CD14-positive monocyte (primary cell): Measurements from ENCODE around the gene FAM234A. TPM values are rescaled to one million over a fixed set of nuclear protein-coding genes. Genes with fewer than 3 reads are reported as not detected.

ENCODE experiments used
- DNase-seq, 3 donors: peaks; one replicate each; pipeline ENCODE4 v3.0.0-alpha.2; 2011 to 2022
- H2AFZ ChIP-seq: 2 replicates; pipeline ENCODE4 v1.6.0; 2012; ENCODE audit warnings: mild to moderate bottlenecking, low read depth, low read length, inconsistent platforms; ENCODE audit not compliant: insufficient read depth, poor library complexity, severe bottlenecking
- H3K27ac ChIP-seq, 2 donors: 1 replicate in 1 of 2; 2 replicates in 1 of 2; pipeline ENCODE4 v1.5.1; 2012 to 2013; ENCODE audit warnings: low read length in 2 of 2, control low read depth in 1 of 2, inconsistent platforms in 1 of 2, low read depth in 1 of 2, mild to moderate bottlenecking in 1 of 2
- H3K27me3 ChIP-seq, 2 donors: one replicate each; pipeline versions ENCODE4 v1.6.0 to v1.6.1; 2011 to 2013; ENCODE audit warnings: low read length in 2 of 2; ENCODE audit not compliant: control insufficient read depth in 2 of 2, insufficient read depth in 2 of 2
- H3K36me3 ChIP-seq, 2 donors: replicated peaks in 1 of 2; 1 replicate in 1 of 2; 2 replicates in 1 of 2; pipeline versions ENCODE4 v1.5.1 to v1.6.1; 2012 to 2013; ENCODE audit warnings: low read length in 2 of 2, control low read depth in 1 of 2, inconsistent platforms in 1 of 2, mild to moderate bottlenecking in 1 of 2; ENCODE audit not compliant: insufficient read depth in 2 of 2, control insufficient read depth in 1 of 2
- H3K4me1 ChIP-seq, 2 donors: 1 replicate in 1 of 2; 2 replicates in 1 of 2; pipeline versions ENCODE4 v1.5.1 to v1.6.1; 2012 to 2013; ENCODE audit warnings: low read length in 2 of 2, control low read depth in 1 of 2, inconsistent platforms in 1 of 2, mild to moderate bottlenecking in 1 of 2, moderate library complexity in 1 of 2; ENCODE audit not compliant: insufficient read depth in 2 of 2, control insufficient read depth in 1 of 2
- H3K4me2 ChIP-seq: replicated peaks from 2 replicates; pipeline ENCODE3; 2012; ENCODE audit warnings: low read length, moderate library complexity, mild to moderate bottlenecking; ENCODE audit not compliant: poor library complexity, severe bottlenecking; ENCODE audit errors: extremely low read depth
- H3K4me3 ChIP-seq, 3 experiments: fragments of 200-600 bp in 1 of 3; sonication (generic) in 1 of 3; replicated peaks in 1 of 3; 1 replicate in 2 of 3; 2 replicates in 1 of 3; pipeline ENCODE4 v1.5.1; 2011 to 2013; ENCODE audit warnings: low read length in 3 of 3, mild to moderate bottlenecking in 3 of 3, control low read depth in 2 of 3, low read depth in 2 of 3, inconsistent platforms in 1 of 3, moderate library complexity in 1 of 3
- H3K79me2 ChIP-seq: 2 replicates; pipeline ENCODE4 v1.6.0; 2012; ENCODE audit warnings: mild to moderate bottlenecking, control low read depth, inconsistent platforms, low read length, moderate library complexity; ENCODE audit not compliant: insufficient read depth
- H3K9ac ChIP-seq: 2 replicates; pipeline ENCODE4 v1.6.0; 2017; ENCODE audit warnings: low read length, mild to moderate bottlenecking; ENCODE audit not compliant: insufficient read depth, poor library complexity, severe bottlenecking
- H3K9me3 ChIP-seq, 2 donors: replicated peaks in 1 of 2; 1 replicate in 1 of 2; 2 replicates in 1 of 2; pipeline versions ENCODE4 v1.5.1 to v1.6.1; 2012 to 2013; ENCODE audit warnings: low read length in 2 of 2, control low read depth in 1 of 2; ENCODE audit not compliant: control insufficient read depth in 1 of 2, insufficient read depth in 1 of 2
- H4K20me1 ChIP-seq: 2 replicates; pipeline ENCODE4 v1.6.0; 2012; ENCODE audit warnings: mild to moderate bottlenecking, low read length, control low read depth, moderate library complexity; ENCODE audit not compliant: insufficient read depth
- H3K27ac Mint-ChIP-seq, 7 donors: one replicate each; pipeline ENCODE4 v1.8.0; 2020; ENCODE audit warnings: mild to moderate bottlenecking in 7 of 7, mixed read lengths in 7 of 7, moderate library complexity in 6 of 7, inconsistent platforms in 2 of 7
- H3K27me3 Mint-ChIP-seq, 3 donors: one replicate each; pipeline ENCODE4 v1.8.0; 2021 to 2022; ENCODE audit warnings: low read depth in 3 of 3, mild to moderate bottlenecking in 3 of 3, mixed read lengths in 3 of 3, moderate library complexity in 3 of 3, inconsistent platforms in 1 of 3
- H3K36me3 Mint-ChIP-seq, 2 donors: one replicate each; pipeline ENCODE4 v1.8.0; 2020; ENCODE audit warnings: mixed read lengths in 2 of 2, inconsistent platforms in 1 of 2, mild to moderate bottlenecking in 1 of 2
- H3K4me1 Mint-ChIP-seq: one replicate; pipeline ENCODE4 v1.8.0; 2020; ENCODE audit warnings: mild to moderate bottlenecking, mixed read lengths
- H3K4me3 Mint-ChIP-seq, 2 donors: one replicate each; pipeline ENCODE4 v1.8.0; 2020; ENCODE audit warnings: mild to moderate bottlenecking in 2 of 2, mixed read lengths in 2 of 2, moderate library complexity in 1 of 2
- H3K9me3 Mint-ChIP-seq, 7 donors: one replicate each; pipeline ENCODE4 v1.8.0; 2020 to 2022; ENCODE audit warnings: mixed read lengths in 7 of 7, mild to moderate bottlenecking in 6 of 7, moderate library complexity in 6 of 7, inconsistent platforms in 2 of 7
- WGBS: methylation state at CpG from one replicate; pipeline ENCODE4 v1.1.5; 2013; ENCODE audit warnings: missing lambda C conversion rate; ENCODE audit not compliant: insufficient coverage; 5-methylcytosine and 5-hydroxymethylcytosine counted together
- intact Hi-C, 2 donors: fragments of 100-400 bp; cut with micrococcal nuclease; formaldehyde crosslinking; loops; one replicate each; pipeline versions ENCODE4 v1.15.0 to v1.15.1; 2023
- polyA plus RNA-seq, 3 donors: library from polyadenylated mRNA; depleted of rRNA in 1 of 3; unstranded in 2 of 3; stranded (reverse) in 1 of 3; fragments of 300-500 nt in 2 of 3; fragments of >200 nt in 1 of 3; fragmentation: Illumina TruSeq in 2 of 3; gene quantifications; 1 replicate in 2 of 3; 2 replicates in 1 of 3; pipeline ENCODE4 v1.2.3, GENCODE V29; 2012 to 2021
- TF ChIP-seq, protein P1 (sequence below): fragments of 200-600 bp; IDR thresholded peaks from one replicate; pipeline ENCODE4 v1.8.0; 2022; ENCODE audit warnings: antibody characterized with exemption, mild to moderate bottlenecking

FAM234A gene
- polyA plus RNA-seq, 3 donors, result 22.5 to 40.4 (median 25.1) TPM

GRCh38 chr16:189604-190186, 44.9 kb upstream of the FAM234A start:
- Histone ChIP-seq H3K79me2 (no peaks in the 10 kb centered on the region), H3K4me3 (no peak overlapping the region), H4K20me1 (peaks cover 7% of the 10 kb centered on the region), H2AFZ (no peak overlapping the region), H3K36me3 (peaks cover 66 to 75% of the 10 kb centered on the region in 2 donors), H3K4me1 (no peaks in the 10 kb centered on the region), H3K27ac (no peak overlapping the region), H3K4me2 (no peak overlapping the region), H3K9ac (no peak overlapping the region), H3K9me3 (peaks cover 0 to 7% of the 10 kb centered on the region in 2 donors), H3K27me3 (no peaks in the 10 kb centered on the region)
- H3K9me3 Mint-ChIP-seq, result peaks cover 0 to 6% (median 0%) of the 10 kb centered on the region in 7 donors
- H3K36me3 Mint-ChIP-seq, result peaks cover 75 to 84% of the 10 kb centered on the region in 2 donors
- H3K4me3 Mint-ChIP-seq, result no peak overlapping the region
- peaks cover 0 to 1% (median 0%) of the 10 kb centered on the region in 3 donors for H3K27me3 Mint-ChIP-seq
- WGBS, result 97% methylated on average over 27 of the region's 34 CpGs
- intact Hi-C loops, result no loop called here
- no peak for DNase-seq
- TF ChIP-seq, protein P1, sequence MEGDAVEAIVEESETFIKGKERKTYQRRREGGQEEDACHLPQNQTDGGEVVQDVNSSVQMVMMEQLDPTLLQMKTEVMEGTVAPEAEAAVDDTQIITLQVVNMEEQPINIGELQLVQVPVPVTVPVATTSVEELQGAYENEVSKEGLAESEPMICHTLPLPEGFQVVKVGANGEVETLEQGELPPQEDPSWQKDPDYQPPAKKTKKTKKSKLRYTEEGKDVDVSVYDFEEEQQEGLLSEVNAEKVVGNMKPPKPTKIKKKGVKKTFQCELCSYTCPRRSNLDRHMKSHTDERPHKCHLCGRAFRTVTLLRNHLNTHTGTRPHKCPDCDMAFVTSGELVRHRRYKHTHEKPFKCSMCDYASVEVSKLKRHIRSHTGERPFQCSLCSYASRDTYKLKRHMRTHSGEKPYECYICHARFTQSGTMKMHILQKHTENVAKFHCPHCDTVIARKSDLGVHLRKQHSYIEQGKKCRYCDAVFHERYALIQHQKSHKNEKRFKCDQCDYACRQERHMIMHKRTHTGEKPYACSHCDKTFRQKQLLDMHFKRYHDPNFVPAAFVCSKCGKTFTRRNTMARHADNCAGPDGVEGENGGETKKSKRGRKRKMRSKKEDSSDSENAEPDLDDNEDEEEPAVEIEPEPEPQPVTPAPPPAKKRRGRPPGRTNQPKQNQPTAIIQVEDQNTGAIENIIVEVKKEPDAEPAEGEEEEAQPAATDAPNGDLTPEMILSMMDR, result no peak
- H3K4me1 Mint-ChIP-seq, result no peaks in the 10 kb centered on the region
- H3K27ac Mint-ChIP-seq, result no peak overlapping the region

GRCh38 chr16:191831-192230, 42.8 kb upstream of the FAM234A start:
- WGBS, result 97% methylated on average over 3 of the region's 4 CpGs
- H3K36me3 Mint-ChIP-seq, result peaks cover 82 to 96% of the 10 kb centered on the region in 2 donors
- Histone ChIP-seq H2AFZ (no peak overlapping the region), H3K9ac (no peak overlapping the region), H3K9me3 (peaks cover 0 to 7% of the 10 kb centered on the region in 2 donors), H3K4me3 (no peak overlapping the region), H3K4me2 (no peak overlapping the region), H3K36me3 (peaks cover 85 to 96% of the 10 kb centered on the region in 2 donors), H3K79me2 (no peaks in the 10 kb centered on the region), H4K20me1 (peaks cover 12% of the 10 kb centered on the region), H3K27me3 (no peaks in the 10 kb centered on the region), H3K27ac (no peak overlapping the region), H3K4me1 (no peaks in the 10 kb centered on the region)
- TF ChIP-seq, protein P1, result no peak
- H3K9me3 Mint-ChIP-seq, result peaks cover 0 to 6% (median 0%) of the 10 kb centered on the region in 7 donors
- H3K27ac Mint-ChIP-seq, result peak overlapping the region in 5 of 7 donors; percentile 7 to 78 (median 42)
- no peak overlapping the region for H3K4me3 Mint-ChIP-seq
- peaks cover 0 to 1% (median 0%) of the 10 kb centered on the region in 3 donors for H3K27me3 Mint-ChIP-seq
- intact Hi-C loops, result no loop called here
- DNase-seq, result no peak
- H3K4me1 Mint-ChIP-seq, result no peaks in the 10 kb centered on the region
